Esophagus muscularis mucosa (tissue), 3 donors: ENCODE measurements around the gene SLC10A7.

Experiments
- CTCF ChIP-seq, 3 experiments: fragments of 200-600 bp in 2 of 3; fragments of 450-650 bp in 1 of 3; sonication (generic) in 2 of 3; IDR thresholded peaks; one replicate each; pipeline ENCODE4 v1.5.1; 2017 to 2019; ENCODE audit warnings: antibody characterized with exemption in 3 of 3, mild to moderate bottlenecking in 2 of 3, moderate library complexity in 1 of 3
- POLR2AphosphoS5 ChIP-seq, 2 donors: sonication (generic); formaldehyde crosslinking; IDR thresholded peaks; one replicate each; pipeline ENCODE4 v1.6.1; 2017; ENCODE audit warnings: antibody characterized with exemption in 2 of 2

GRCh38 chr4:146222313-146222712 is 299.4 kb downstream of the SLC10A7 start:
- TF ChIP-seq CTCF (IDR thresholded peaks at IDR 0.05): no peak
- no peak for TF ChIP-seq POLR2AphosphoS5 (IDR thresholded peaks at IDR 0.05)
